Suppressor macrophage treated with lipopolysaccharide for 1 hour (primary cell): ENCODE results near the gene JARID2.

Experiments
- DNase-seq, 3 donors: peaks; one replicate each; pipeline ENCODE4 v3.0.0-alpha.2; 2020 to 2022

Gene JARID2

GRCh38 chr6:15476631-15477380 is 230.9 kb downstream of the JARID2 start:
- DNase-seq: no peak

- DNase-seq: no peak
Observed at GRCh38 chr6:15477746-15478145, 231.9 kb downstream of the JARID2 start.

GRCh38 chr6:15479761-15480160 is 233.9 kb downstream of the JARID2 start:
- DNase-seq: no peak

- peak in 1 of 3 donors; percentile 20 for DNase-seq
Observed at GRCh38 chr6:15480525-15480924, 234.7 kb downstream of the JARID2 start.

- peak; percentile 22 to 42 (median 23) for DNase-seq
Observed at GRCh38 chr6:15481390-15482291, 235.8 kb downstream of the JARID2 start.

DNA sequence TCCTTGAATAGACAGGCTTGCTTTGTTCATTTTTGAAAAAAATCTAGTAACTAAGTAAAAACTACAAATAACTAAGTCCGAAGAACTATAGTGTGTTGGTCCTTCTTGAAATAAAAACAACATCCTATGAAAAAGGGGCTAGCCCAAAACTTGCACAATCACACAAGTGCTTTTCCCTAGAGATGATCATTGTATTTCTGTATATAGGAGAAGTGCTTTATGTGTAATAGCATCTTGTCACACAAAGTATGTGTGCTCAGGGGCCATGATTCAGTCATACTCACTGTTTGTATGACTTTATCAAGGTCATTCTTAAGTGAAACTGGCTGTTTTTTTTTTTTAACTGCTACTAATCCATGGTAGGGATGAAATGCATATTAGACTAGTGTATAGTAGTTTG is 237.2 kb downstream of the JARID2 start:
- peak; percentile 59 to 86 (median 74) for DNase-seq

DNA sequence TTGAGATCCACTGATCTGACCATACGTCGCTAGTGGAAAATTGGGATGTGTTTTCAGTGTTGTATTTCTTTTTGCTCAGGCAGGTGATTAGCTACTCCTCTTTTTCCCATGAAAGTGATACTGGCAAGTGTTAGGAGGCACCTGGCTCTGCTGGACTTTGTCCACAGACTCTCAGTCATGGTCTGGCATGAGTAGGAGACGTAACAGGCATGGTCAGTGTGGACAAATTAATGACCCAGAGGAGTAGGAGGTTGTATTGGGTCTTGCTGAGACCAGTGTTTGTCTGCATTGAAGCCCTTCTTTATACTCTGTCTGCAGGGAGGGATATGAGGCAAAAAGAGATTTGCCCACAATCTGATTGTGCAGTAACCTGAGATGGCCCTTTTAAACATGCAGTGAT is 238.3 kb downstream of the JARID2 start:
- DNase-seq: no peak

GRCh38 chr6:15484821-15485220 is 239.0 kb downstream of the JARID2 start:
- no peak for DNase-seq

- peak in 1 of 3 donors; percentile 21 for DNase-seq
Observed at GRCh38 chr6:15485936-15486335, 240.1 kb downstream of the JARID2 start.

DNA sequence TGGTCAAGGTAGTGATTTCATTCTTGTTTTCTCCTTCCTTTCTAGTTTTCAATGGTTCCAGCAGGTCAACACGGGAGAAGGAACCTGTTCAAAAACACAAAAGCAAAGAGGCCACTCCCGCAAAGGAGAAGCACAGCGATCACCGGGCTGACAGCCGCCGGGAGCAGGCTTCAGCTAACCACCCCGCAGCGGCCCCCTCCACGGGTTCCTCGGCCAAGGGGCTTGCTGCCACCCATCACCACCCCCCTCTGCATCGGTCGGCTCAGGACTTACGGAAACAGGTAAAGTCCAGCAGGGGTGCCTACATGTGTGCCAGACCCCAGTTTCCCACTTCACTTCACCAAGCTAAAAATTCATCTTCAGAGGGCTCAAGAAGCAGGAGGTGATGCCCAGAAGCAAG is 241.4 kb downstream of the JARID2 start:
- DNase-seq: no peak

DNA sequence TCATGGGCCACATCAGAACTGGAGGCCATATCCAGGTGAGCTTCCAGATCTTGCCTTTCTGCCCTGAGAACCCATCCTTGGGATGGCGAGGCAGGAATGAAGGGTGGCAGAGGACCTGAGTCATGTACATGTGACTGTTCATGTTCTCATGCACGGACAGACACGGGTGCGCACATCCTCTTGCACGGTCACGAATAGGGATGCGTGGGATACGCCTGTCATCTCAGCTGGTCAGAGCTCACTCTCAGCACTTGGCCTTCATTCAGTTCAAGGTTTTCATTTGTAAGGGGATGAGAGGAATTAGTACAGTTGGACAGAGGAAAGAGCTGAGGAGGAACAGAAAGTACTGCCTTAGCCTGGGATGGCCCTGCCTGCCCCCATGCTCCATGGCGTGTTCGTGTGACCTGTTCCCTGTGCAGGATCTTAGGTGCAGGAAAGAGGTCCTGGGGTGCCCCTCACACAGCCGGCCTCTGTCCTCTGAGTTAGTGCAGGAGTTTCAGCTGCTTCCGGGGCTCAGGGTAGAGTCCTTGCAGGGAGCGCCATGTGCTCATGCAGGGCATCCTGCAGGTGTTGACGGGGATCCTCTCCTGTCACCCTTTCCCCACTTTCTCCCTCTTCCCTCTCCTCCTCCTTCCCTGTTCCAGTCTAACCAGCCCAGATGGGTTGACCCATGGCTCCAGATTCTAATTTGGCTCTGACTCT is 243.5 kb downstream of the JARID2 start:
- DNase-seq: peak; percentile 53 to 63 (median 62)

- no peak for DNase-seq
Observed at GRCh38 chr6:15490242-15491100, 244.6 kb downstream of the JARID2 start.

GRCh38 chr6:15491255-15491985 is 245.6 kb downstream of the JARID2 start:
- DNase-seq: peak; percentile 85 to 88 (median 85)

DNA sequence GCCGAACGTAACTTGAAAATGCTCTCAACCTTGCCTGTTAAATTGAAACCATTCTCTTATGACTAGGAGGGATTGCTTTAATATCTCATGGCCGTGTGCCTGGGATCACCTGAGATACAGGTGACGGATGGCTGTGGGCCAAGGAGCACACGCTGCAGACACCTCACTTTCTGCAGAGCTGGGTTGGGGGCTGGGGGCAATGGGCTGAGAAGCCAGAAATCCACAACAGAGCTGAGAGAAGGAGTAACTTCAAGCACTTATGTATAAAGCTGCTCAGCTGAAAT is 246.1 kb downstream of the JARID2 start:
- no peak for DNase-seq

DNA sequence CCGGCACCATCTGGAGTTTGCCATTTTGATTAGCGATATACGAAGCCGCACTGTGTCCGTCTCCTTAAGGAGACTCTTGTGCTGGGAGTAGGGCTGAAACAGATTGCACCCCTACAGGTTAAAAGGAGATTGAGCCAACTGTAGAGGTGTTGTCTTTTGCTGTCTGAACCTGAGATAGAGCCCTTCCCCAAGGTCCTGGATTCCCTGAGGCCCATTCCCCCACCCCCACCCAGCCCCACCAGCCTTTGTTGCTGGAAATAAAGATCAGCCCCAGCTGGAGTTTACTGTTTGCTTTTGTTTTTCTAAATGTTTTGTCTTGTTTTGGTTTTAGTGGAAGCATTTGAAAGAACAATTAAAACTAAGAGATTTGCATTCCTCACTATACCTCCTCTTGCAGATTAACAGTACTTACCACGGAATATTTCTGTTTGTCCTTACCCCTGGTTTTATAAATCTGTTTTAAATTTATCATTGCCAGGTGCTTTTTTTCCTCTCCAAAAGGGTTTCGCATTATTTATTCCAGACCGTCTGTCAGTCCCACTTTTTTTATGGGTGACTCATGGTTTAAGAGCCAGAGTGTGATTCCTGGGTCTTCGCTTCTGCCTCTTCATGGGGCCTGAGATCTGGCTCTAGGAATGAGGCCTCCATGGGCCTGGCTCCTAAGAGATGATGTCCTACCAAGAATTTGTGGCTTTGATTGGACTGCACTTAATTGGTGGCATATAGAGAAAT is 247.7 kb downstream of the JARID2 start:
- DNase-seq: no peak

GRCh38 chr6:15495375-15495901 is 249.6 kb downstream of the JARID2 start:
- no peak for DNase-seq

- DNase-seq: no peak
Observed at GRCh38 chr6:15496345-15497131, 250.7 kb downstream of the JARID2 start.

GRCh38 chr6:15498640-15499039 is 252.8 kb downstream of the JARID2 start:
- peak; percentile 27 to 46 (median 34) for DNase-seq

DNA sequence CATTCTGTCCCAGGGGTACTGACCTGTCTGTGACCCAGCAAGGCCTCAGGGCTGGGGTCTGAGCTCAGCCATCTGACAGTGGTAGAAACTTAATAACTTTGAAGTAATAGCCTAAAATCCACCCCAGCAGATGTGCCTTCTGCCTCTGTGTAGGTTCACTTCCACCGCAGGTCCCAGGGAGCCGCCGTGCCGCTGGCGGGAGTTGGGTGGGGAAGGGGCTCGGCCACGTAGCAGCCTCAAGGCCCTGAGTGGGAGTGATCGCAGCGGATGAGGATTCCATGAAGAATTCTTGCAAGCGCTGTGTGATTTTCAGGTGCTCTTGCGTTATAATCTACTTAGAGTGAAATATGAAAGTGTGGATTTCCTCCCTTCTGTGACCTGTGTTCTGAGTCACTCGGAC is 253.3 kb downstream of the JARID2 start:
- no peak for DNase-seq

DNA sequence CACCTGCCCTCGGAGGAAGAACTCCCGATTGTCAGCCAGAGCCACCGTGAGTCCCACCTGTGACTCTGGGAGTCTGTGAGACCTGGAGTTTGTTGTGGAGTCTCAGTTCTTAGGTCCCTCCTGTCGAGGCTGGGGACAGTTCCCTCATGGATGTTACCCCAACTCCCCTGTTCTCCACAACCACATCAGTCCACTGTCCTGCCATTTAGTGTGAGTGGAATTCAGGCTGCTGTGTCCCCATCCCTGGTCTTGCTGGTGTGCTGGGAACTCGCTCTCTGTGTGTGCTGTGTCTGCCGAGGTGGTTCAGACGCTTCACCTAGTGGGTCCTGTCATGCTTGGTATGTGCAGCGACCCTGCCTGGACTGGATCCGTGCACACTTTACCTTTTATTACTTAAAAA is 253.7 kb downstream of the JARID2 start:
- DNase-seq: no peak
